Upper lobe of left lung (tissue), 6 donors: ENCODE data around the gene RAB6B. TPM values are rescaled to one million over a fixed set of nuclear protein-coding genes. Genes with fewer than 3 reads are reported as not detected.

Experiments
- ATAC-seq, 2 donors: fragments of 200-7000 bp; cut with Tn5 transposase; one replicate each; pipeline ENCODE4 v1.9.1; 2022; ENCODE audit warnings: mild to moderate bottlenecking in 2 of 2, moderate library complexity in 2 of 2; ENCODE audit not compliant: low FRiP score in 2 of 2
- DNase-seq, 2 donors: peaks; one replicate each; pipeline ENCODE4 v3.0.0-alpha.2; 2019 to 2020
- H3K27ac ChIP-seq, 4 donors: fragments of 200-600 bp; sonication (generic); one replicate each; pipeline ENCODE4 v1.5.1; 2016 to 2019
- H3K27me3 ChIP-seq, 4 donors: fragments of 200-600 bp; sonication (generic); one replicate each; pipeline ENCODE4 v1.5.1; 2017 to 2019
- H3K36me3 ChIP-seq, 4 donors: fragments of 200-600 bp; sonication (generic); one replicate each; pipeline ENCODE4 v1.5.1; 2016 to 2019
- H3K4me1 ChIP-seq, 4 donors: fragments of 200-600 bp; sonication (generic); one replicate each; pipeline ENCODE4 v1.5.1; 2018 to 2019
- H3K4me3 ChIP-seq, 4 donors: fragments of 200-600 bp; sonication (generic); one replicate each; pipeline ENCODE4 v1.5.1; 2017 to 2019; ENCODE audit warnings: mild to moderate bottlenecking in 2 of 4, moderate library complexity in 1 of 4
- H3K9me3 ChIP-seq, 4 donors: fragments of 200-600 bp; sonication (generic); one replicate each; pipeline ENCODE4 v1.5.1; 2018 to 2019
- EP300 ChIP-seq, 4 donors: sonication (generic); formaldehyde crosslinking; IDR thresholded peaks; one replicate each; pipeline ENCODE4 v1.5.1; 2017; ENCODE audit warnings: antibody characterized with exemption in 4 of 4, control low read depth in 2 of 4
- POLR2A ChIP-seq, 4 donors: fragments of 450-650 bp; IDR thresholded peaks; one replicate each; pipeline ENCODE4 v1.5.1; 2016 to 2017; ENCODE audit warnings: antibody characterized with exemption in 4 of 4, mild to moderate bottlenecking in 2 of 4
- POLR2AphosphoS5 ChIP-seq, 2 donors: sonication (generic); formaldehyde crosslinking; IDR thresholded peaks; one replicate each; pipeline ENCODE4 v1.5.1; 2017; ENCODE audit warnings: antibody characterized with exemption in 2 of 2
- WGBS, 2 donors: methylation state at CpG; one replicate each; pipeline ENCODE4 v1.1.5; 2017 to 2018; 5-methylcytosine and 5-hydroxymethylcytosine counted together
- total RNA-seq, 6 donors: library from RNA; depleted of rRNA in 4 of 6; stranded (reverse); fragments of >200 nt in 4 of 6; gene quantifications; one replicate each; pipeline versions ENCODE4 v1.1.0 to v1.2.1, GENCODE V29; 2016 to 2021
- TF ChIP-seq, protein P1 (sequence below), 6 experiments: fragments of 450-650 bp in 4 of 6; fragments of 200-600 bp in 2 of 6; sonication (generic) in 2 of 6; IDR thresholded peaks; one replicate each; pipeline ENCODE4 v1.5.1; 2016 to 2019; ENCODE audit warnings: antibody characterized with exemption in 6 of 6
- donor health status: DM: no; HTN: no; CAD: no; lungs with moderate emphysema.
- donor health status: DM: no; HTN: yes; CAD: no; lungs with severe emphysema.

RAB6B gene
- total RNA-seq, 6 donors from 2014 or later = 1.00 to 6.3 (median 2.8) TPM

DNA sequence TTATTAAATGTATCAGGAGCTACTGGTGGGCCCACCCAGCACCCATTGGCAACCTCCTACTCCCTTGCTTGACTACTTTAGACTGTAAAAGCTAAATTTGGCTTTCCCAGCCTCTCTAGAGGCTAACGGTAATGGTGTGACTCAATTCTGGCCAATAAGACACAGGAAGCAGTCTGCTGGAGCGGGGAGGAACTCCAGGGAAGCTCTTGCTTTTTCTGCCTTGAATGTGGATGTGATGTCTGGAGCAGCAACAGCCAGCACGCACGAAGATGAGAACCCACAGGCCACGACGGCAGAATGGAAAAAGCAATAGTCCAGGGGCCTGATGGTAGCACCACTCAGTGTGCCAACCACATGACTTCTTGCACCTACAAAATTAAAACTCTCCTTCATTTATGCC, 39.9 kb downstream of the RAB6B start:
- DNase-seq (no peak), ATAC-seq (no peak)
- no peak for TF ChIP-seq POLR2A (IDR thresholded peaks at IDR 0.05)
- no peak for TF ChIP-seq EP300 (IDR thresholded peaks at IDR 0.05)
- TF ChIP-seq POLR2AphosphoS5 (IDR thresholded peaks at IDR 0.05) = no peak
- TF ChIP-seq, protein P1, sequence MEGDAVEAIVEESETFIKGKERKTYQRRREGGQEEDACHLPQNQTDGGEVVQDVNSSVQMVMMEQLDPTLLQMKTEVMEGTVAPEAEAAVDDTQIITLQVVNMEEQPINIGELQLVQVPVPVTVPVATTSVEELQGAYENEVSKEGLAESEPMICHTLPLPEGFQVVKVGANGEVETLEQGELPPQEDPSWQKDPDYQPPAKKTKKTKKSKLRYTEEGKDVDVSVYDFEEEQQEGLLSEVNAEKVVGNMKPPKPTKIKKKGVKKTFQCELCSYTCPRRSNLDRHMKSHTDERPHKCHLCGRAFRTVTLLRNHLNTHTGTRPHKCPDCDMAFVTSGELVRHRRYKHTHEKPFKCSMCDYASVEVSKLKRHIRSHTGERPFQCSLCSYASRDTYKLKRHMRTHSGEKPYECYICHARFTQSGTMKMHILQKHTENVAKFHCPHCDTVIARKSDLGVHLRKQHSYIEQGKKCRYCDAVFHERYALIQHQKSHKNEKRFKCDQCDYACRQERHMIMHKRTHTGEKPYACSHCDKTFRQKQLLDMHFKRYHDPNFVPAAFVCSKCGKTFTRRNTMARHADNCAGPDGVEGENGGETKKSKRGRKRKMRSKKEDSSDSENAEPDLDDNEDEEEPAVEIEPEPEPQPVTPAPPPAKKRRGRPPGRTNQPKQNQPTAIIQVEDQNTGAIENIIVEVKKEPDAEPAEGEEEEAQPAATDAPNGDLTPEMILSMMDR (IDR thresholded peaks at IDR 0.05) = no peak
- Histone ChIP-seq H3K36me3 (no peaks in the 10 kb centered on the region), H3K4me3 (no peak overlapping the region), H3K27me3 (no peaks in the 10 kb centered on the region), H3K4me1 (no peaks in the 10 kb centered on the region), H3K9me3 (no peaks in the 10 kb centered on the region), H3K27ac (no peak overlapping the region)
- WGBS, 2 donors = 83 to 86% methylated on average over 6 of the region's 6 CpGs

DNA sequence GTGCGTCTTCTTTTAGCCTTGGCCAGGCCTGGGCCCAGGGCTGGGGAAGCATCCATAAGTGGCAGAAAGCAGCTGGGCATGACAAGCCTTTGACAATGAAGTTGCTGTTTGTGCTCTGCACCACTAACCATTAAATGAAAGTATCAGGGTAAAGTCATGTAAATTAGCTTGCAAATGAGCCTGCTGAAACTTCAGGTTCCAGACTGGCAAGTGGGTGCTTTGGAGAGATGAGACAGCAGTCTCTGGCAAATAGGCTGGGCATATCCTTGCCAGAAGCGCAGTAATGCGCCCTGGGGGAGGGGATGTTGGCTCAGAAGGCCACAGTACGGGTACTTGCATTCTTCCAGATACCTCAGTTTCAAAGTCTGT, 40.7 kb downstream of the RAB6B start:
- 92 to 96% methylated on average over 3 to 4 of the region's 4 CpGs for WGBS, 2 donors
- TF ChIP-seq POLR2AphosphoS5 (IDR thresholded peaks at IDR 0.05) = no peak
- no peak for TF ChIP-seq POLR2A (IDR thresholded peaks at IDR 0.05)
- TF ChIP-seq, protein P1 (IDR thresholded peaks at IDR 0.05) = no peak
- TF ChIP-seq EP300 (IDR thresholded peaks at IDR 0.05) = no peak
- H3K4me3 ChIP-seq = no peak overlapping the region
- DNase-seq (no peak), ATAC-seq (no peak)
- no peaks in the 10 kb centered on the region for H3K4me1 ChIP-seq
- H3K27ac ChIP-seq = no peak overlapping the region
- no peaks in the 10 kb centered on the region for H3K36me3 ChIP-seq
- no peaks in the 10 kb centered on the region for H3K27me3 ChIP-seq
- no peaks in the 10 kb centered on the region for H3K9me3 ChIP-seq

DNA sequence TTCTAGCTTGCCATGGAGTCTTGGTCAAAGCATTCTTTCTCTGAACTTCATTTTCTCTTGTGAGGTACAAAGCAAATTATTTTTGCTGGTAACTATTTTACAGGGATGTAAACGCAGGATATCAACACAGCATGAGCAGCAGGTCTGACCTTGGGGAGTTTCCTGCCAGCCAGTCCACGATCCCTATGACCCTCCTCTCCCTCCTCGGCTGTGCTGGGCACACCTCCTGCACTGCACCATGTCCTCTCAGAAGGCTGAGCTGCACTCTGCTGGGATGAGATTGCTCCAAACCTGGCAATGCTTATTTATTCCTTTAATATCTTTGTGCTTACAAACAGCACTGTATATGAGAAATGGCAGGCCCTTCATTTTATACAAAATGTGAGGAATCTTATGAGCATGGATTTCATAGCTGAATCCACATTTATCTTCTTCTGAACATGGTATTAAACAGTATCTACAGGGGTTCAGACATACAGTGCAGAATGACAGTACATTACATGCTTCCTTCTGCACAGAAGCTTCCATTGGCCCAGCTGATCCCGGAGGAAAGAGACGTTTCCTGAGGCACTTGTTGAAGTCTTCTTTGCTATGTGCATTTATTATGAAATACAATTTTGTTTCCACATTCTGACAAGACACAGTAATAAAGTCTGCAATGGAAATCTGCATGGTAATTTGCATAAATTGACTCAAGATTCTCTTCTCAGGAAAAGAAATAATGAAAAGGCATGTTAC, 41.2 kb downstream of the RAB6B start:
- TF ChIP-seq, protein P1 (IDR thresholded peaks at IDR 0.05) = no peak
- no peak for TF ChIP-seq POLR2A (IDR thresholded peaks at IDR 0.05)
- no peak for TF ChIP-seq POLR2AphosphoS5 (IDR thresholded peaks at IDR 0.05)
- no peak for TF ChIP-seq EP300 (IDR thresholded peaks at IDR 0.05)
- H3K9me3 ChIP-seq = no peaks in the 10 kb centered on the region
- no peaks in the 10 kb centered on the region for H3K4me1 ChIP-seq
- H3K36me3 ChIP-seq = no peaks in the 10 kb centered on the region
- H3K27ac ChIP-seq = no peak overlapping the region
- 64 to 67% methylated on average over 5 of the region's 5 CpGs for WGBS, 2 donors
- ATAC-seq = no peak
- H3K27me3 ChIP-seq = no peaks in the 10 kb centered on the region
- DNase-seq = no peak
- no peak overlapping the region for H3K4me3 ChIP-seq

DNA sequence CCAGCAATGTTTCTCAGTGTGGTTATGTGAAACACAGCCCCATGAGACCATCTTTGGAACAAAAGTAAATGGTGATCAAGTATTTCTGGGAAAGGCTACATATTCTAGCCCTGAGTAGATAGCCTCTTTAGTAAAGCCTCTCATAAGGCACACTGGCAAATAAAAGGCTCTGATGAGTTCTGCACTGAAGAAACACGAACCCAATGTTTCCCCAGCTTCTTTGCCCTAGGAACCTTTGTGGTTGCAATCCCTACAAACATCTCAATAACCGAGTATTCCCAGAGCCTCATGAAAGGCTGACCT, 41.8 kb downstream of the RAB6B start:
- H3K27me3 ChIP-seq = no peaks in the 10 kb centered on the region

More for the DNA sequence above, 41.8 kb downstream of the RAB6B start:
- no peak overlapping the region for H3K27ac ChIP-seq
- DNase-seq (no peak), ATAC-seq (no peak)
- TF ChIP-seq EP300 (IDR thresholded peaks at IDR 0.05) (no peak), POLR2A (IDR thresholded peaks at IDR 0.05) (no peak), POLR2AphosphoS5 (IDR thresholded peaks at IDR 0.05) (no peak)
- TF ChIP-seq, protein P1 (IDR thresholded peaks at IDR 0.05) = no peak
- H3K4me1 ChIP-seq = no peaks in the 10 kb centered on the region
- H3K36me3 ChIP-seq = no peaks in the 10 kb centered on the region
- no peaks in the 10 kb centered on the region for H3K9me3 ChIP-seq
- no peak overlapping the region for H3K4me3 ChIP-seq
- 78 to 85% methylated on average over 2 of the region's 2 CpGs for WGBS, 2 donors
